Activated CD4-positive, alpha-beta T cell treated with anti-CD3 and anti-CD28 coated beads for 4 hours (primary cell): Measurements from ENCODE around the gene PCDHGA8.
"Not testable (repeated sequence)": the region's sequence is repeated elsewhere in the genome, so short reads cannot be mapped to it uniquely, and the experiment has no call there.

Experiments used
- DNase-seq, 2 donors: peaks; one replicate each; pipeline ENCODE4 v3.0.0-alpha.2; 2020

The PCDHGA8 gene

DNA sequence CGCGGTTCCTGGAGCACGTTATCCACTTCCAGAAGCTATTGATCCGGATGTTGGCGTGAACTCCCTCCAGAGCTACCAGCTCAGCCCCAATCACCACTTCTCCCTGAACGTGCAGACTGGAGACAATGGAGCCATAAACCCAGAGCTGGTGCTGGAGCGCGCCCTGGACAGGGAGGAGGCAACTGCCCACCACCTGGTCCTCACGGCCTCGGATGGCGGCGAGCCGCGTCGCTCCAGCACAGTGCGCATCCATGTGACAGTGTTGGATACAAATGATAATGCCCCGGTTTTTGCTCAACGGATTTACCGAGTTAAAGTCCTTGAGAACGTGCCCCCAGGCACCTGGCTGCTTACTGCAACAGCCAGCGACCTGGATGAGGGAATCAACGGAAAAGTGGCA, 11.0 kb downstream of the PCDHGA8 start:
- no peak for DNase-seq

GRCh38 chr5:141407790-141408505, 15.5 kb downstream of the PCDHGA8 start, which contains the start of gene PCDHGB6:
Gene PCDHGB6, plus strand, starts transcription at chr5:141408021. Its CDS starts 182 bp downstream, at chr5:141408203.
- DNase-seq: not testable (repeated sequence)

DNA sequence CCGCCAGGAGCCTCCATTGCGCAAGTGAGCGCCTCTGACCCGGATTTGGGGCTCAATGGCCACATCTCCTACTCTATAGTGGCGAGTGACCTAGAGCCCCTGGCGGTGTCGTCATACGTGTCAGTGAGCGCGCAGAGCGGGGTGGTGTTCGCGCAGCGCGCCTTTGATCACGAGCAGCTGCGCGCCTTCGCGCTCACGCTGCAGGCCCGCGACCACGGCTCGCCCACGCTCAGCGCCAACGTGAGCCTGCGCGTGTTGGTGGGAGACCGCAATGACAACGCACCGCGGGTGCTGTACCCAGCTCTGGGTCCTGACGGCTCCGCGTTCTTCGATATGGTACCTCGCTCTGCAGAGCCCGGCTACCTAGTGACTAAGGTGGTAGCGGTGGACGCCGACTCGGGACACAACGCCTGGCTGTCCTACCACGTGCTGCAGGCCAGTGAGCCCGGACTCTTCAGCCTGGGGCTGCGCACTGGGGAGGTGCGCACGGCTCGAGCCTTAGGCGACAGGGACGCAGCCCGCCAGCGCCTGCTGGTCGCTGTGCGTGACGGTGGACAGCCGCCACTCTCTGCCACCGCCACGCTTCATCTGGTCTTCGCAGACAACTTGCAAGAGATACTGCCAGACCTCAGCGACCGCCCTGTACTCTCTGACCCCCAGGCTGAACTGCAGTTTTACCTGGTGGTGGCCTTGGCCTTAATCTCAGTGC, 17.3 kb downstream of the PCDHGA8 start:
- DNase-seq: no peak

DNA sequence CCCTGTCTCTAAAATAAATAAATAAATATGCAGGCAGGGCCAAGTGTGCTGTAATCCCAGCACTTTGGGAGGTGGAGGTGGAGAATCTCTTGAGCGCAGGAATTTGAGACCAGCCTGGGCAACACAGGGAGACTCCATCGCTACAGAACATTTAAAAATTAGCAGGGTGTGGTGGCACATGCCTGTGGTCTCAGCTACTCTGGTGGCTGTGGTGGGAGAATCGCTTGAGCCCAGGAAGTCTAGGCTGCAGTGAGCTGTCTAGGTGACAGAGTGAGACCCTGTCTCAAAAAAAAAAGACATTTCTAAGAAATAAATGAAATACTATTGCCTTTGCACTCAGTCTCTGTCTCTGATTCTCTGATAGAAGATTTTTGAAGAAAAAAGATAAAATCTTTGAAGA, 19.1 kb downstream of the PCDHGA8 start:
- no peak for DNase-seq

- DNase-seq: peak; percentile 44 to 52
These were observed 20.6 kb downstream of the PCDHGA8 start, which contains the start of gene PCDHGA10 for GRCh38 chr5:141412854-141413539. Gene PCDHGA10, plus strand, starts transcription at chr5:141412987. Its CDS starts 189 bp downstream, at chr5:141413176.

DNA sequence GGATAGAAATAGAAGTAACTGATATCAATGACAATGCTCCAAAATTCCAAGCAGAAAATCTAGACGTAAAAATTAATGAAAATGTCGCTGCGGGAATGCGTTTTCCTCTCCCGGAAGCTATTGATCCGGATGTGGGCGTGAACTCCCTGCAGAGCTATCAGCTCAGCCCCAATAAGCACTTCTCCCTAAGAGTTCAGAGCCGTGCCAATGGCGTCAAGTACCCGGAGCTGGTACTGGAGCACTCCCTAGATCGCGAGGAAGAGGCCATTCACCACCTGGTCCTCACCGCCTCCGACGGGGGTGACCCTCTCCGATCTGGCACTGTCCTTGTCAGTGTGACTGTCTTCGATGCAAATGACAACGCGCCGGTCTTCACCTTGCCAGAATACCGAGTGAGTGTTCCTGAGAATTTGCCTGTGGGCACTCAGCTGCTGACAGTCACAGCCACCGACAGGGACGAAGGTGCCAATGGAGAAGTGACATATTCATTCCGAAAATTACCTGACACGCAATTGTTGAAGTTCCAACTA, 21.2 kb downstream of the PCDHGA8 start:
- no peak for DNase-seq

DNA sequence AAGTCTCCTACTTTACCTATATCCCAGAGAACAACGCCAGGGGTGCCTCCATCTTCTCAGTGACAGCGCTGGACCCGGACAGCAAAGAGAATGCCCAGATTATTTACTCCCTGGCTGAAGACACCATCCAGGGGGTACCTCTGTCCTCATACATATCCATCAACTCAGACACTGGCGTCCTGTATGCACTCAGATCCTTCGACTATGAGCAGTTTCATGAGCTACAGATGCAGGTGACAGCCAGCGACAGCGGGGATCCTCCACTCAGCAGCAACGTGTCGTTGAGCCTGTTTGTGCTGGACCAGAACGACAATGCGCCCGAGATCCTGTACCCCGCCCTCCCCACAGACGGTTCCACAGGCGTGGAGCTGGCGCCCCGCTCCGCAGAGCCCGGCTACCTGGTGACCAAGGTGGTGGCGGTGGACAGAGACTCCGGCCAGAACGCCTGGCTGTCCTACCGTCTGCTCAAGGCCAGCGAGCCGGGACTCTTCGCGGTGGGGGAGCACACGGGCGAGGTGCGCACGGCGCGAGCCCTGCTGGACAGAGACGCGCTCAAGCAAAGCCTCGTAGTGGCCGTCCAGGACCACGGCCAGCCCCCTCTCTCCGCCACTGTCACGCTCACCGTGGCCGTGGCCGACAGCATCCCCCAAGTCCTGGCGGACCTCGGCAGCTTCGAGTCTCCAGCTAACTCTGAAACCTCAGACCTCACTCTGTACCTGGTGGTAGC, 22.3 kb downstream of the PCDHGA8 start:
- DNase-seq: not testable (repeated sequence)

DNA sequence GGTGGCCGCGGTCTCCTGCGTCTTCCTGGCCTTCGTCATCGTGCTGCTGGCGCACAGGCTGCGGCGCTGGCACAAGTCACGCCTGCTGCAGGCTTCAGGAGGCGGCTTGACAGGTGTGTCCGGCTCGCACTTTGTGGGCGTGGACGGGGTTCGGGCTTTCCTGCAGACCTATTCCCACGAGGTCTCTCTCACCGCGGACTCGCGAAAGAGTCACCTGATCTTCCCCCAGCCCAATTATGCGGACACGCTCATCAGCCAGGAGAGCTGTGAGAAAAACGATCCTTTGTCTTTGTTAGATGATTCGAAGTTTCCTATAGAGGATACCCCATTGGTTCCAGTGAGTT, 22.8 kb downstream of the PCDHGA8 start:
- DNase-seq: not testable (repeated sequence)

GRCh38 chr5:141417494-141418172, 25.2 kb downstream of the PCDHGA8 start, which contains the start of gene PCDHGB7:
Gene PCDHGB7, plus strand, starts transcription at chr5:141417677. Its CDS starts 183 bp downstream, at chr5:141417860.
- DNase-seq: not testable (repeated sequence)

GRCh38 chr5:141419074-141419880, 26.8 kb downstream of the PCDHGA8 start:
- DNase-seq: no peak

- peak in 1 of 2 donors; percentile 24 for DNase-seq
These were observed 28.5 kb downstream of the PCDHGA8 start, which contains the start of gene PCDHGA11 for GRCh38 chr5:141420855-141421488. Gene PCDHGA11, plus strand, starts transcription at chr5:141421051. Its CDS starts 177 bp downstream, at chr5:141421228.

- no peak for DNase-seq
These were observed 29.0 kb downstream of the PCDHGA8 start for GRCh38 chr5:141421489-141421855.

DNA sequence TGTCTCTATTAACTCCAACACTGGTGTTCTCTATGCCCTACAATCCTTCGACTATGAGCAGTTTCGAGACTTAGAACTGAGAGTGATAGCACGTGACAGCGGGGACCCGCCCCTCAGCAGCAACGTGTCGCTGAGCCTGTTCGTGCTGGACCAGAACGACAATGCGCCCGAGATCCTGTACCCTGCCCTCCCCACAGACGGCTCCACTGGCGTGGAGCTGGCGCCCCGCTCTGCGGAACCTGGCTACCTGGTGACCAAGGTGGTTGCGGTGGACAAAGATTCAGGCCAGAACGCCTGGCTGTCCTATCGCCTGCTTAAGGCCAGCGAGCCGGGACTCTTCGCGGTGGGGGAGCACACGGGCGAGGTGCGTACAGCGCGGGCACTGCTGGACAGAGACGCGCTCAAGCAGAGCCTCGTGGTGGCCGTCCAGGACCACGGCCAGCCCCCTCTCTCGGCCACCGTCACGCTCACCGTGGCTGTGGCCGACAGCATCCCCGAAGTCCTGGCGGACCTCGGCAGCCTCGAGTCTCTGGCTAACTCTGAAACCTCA, 30.4 kb downstream of the PCDHGA8 start:
- no peak for DNase-seq

GRCh38 chr5:141427783-141428426, 35.5 kb downstream of the PCDHGA8 start:
- DNase-seq: no peak

GRCh38 chr5:141430332-141431113, 38.1 kb downstream of the PCDHGA8 start, which contains the start of gene PCDHGA12:
Gene PCDHGA12, plus strand, starts transcription at chr5:141430507. Its CDS starts 253 bp downstream, at chr5:141430760.
- DNase-seq: no peak

DNA sequence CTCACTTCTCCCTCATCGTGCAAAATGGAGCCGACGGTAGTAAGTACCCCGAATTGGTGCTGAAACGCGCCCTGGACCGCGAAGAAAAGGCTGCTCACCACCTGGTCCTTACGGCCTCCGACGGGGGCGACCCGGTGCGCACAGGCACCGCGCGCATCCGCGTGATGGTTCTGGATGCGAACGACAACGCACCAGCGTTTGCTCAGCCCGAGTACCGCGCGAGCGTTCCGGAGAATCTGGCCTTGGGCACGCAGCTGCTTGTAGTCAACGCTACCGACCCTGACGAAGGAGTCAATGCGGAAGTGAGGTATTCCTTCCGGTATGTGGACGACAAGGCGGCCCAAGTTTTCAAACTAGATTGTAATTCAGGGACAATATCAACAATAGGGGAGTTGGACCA, 38.9 kb downstream of the PCDHGA8 start:
- DNase-seq: no peak

DNA sequence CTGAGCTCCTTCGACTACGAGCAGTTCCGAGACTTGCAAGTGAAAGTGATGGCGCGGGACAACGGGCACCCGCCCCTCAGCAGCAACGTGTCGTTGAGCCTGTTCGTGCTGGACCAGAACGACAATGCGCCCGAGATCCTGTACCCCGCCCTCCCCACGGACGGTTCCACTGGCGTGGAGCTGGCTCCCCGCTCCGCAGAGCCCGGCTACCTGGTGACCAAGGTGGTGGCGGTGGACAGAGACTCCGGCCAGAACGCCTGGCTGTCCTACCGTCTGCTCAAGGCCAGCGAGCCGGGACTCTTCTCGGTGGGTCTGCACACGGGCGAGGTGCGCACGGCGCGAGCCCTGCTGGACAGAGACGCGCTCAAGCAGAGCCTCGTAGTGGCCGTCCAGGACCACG, 39.9 kb downstream of the PCDHGA8 start:
- DNase-seq: not testable (repeated sequence)

GRCh38 chr5:141432726-141433125, 40.3 kb downstream of the PCDHGA8 start:
- not testable (repeated sequence) for DNase-seq

DNA sequence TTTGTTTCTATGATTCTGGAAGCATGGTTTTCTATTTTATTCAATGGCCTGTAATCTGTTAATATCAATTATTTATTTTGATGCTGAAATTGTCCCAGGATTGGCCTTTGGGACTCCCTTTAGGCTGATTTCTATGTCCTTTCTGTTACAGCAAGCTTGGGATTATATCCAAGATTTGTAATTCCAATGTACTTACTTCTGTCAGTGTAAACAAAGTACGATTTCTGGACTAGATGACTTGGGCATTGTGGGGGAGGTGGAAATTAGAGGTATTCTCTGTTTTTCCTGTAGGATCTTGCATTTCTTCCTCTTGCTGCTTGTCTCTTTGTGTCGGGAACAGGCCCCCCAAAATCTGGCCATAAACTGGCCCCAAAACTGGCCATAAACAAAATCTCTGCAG, 41.6 kb downstream of the PCDHGA8 start:
- no peak for DNase-seq
